ENCODE measurements around the gene SCGB3A1. TPM values are rescaled to one million over a fixed set of nuclear protein-coding genes. Genes with fewer than 3 reads are reported as not detected.

The SCGB3A1 gene, protein sequence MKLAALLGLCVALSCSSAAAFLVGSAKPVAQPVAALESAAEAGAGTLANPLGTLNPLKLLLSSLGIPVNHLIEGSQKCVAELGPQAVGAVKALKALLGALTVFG
- total RNA-seq, result 1 to 10 TPM in 6 of 9 donors, not detected in 3; 1.2 to 2.0 (median 1.4) TPM
- 10 to 100 TPM in 1 of 3 donors, 1 to 10 TPM in 1, not detected in 1; 1.8 to 10.4 TPM for polyA plus RNA-seq
- long read RNA-seq, donor 1, partial matches to known transcripts, result 0 of 1 reads
- long read RNA-seq, donor 1, other reads (novel, unspliced or antisense), result 0 of 1 reads
- long read RNA-seq, donor 2, result 0 reads
- long read RNA-seq, donor 3, result 0 reads
- long read RNA-seq, donor 4, partial matches to known transcripts, result 0 of 2 reads
- long read RNA-seq, donor 4, other reads (novel, unspliced or antisense), result 0 of 2 reads
- long read RNA-seq, donor 5, result 0 reads
- long read RNA-seq, donor 6, partial matches to known transcripts, result 0 of 1 reads
- long read RNA-seq, donor 6, other reads (novel, unspliced or antisense), result 0 of 1 reads
- long read RNA-seq, donor 7, result 0 reads
- long read RNA-seq, donor 8, partial matches to known transcripts, result 0 of 2 reads
- long read RNA-seq, donor 8, other reads (novel, unspliced or antisense), result 0 of 2 reads
- long read RNA-seq, donor 9, partial matches to known transcripts, result 0 of 3 reads
- long read RNA-seq, donor 9, other reads (novel, unspliced or antisense), result 0 of 3 reads
- long read RNA-seq, donor 10, result 0 reads

DNA sequence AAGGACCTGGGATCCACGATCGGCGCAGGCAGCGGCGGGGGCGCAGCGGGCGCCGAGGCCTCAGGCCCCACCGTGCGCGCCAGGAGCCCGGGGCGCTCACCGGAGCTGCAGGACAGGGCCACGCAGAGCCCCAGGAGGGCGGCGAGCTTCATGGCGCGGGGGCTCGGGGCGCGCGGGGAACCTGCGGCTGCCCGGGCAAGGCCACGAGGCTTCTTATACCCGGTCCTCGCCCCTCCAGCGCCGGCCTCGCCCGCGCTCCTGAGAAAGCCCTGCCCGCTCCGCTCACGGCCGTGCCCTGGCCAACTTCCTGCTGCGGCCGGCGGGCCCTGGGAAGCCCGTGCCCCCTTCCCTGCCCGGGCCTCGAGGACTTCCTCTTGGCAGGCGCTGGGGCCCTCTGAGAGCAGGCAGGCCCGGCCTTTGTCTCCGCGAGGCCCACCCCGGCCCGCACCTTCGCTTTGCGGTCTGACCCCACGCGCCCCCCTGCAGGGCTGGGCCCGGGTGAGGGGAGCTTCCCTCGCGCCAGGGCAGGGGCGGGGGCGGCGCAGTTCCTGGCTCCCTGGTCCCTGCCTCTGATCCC lies at the start of gene SCGB3A1:
Gene SCGB3A1, minus strand, starts transcription at position 189 of the 577 bp plus-strand sequence. Its CDS starts 37 bp downstream, at position 152.
- DNase-seq, result peak in 2 of 7 donors; percentile 17 to 27
- Histone ChIP-seq H3K27ac (no peak within 1 kb of the TSS), H3K4me3 (peak within 1 kb of the TSS in 1 of 4 donors; percentile 29), H3K9me3 (replicated peaks in 1 of 3) (no peaks in the 10 kb centered on the region), H3K27me3 (peaks cover 40% of the 10 kb centered on the region), H3K36me3 (replicated peaks in 1 of 2) (no peaks in the 10 kb centered on the region), H3K4me1 (replicated peaks in 1 of 2) (peaks cover 0 to 16% of the 10 kb centered on the region in 2 donors)
- TF ChIP-seq POLR2A (IDR thresholded peaks at IDR 0.05), result no peak
- TF ChIP-seq, protein P1, sequence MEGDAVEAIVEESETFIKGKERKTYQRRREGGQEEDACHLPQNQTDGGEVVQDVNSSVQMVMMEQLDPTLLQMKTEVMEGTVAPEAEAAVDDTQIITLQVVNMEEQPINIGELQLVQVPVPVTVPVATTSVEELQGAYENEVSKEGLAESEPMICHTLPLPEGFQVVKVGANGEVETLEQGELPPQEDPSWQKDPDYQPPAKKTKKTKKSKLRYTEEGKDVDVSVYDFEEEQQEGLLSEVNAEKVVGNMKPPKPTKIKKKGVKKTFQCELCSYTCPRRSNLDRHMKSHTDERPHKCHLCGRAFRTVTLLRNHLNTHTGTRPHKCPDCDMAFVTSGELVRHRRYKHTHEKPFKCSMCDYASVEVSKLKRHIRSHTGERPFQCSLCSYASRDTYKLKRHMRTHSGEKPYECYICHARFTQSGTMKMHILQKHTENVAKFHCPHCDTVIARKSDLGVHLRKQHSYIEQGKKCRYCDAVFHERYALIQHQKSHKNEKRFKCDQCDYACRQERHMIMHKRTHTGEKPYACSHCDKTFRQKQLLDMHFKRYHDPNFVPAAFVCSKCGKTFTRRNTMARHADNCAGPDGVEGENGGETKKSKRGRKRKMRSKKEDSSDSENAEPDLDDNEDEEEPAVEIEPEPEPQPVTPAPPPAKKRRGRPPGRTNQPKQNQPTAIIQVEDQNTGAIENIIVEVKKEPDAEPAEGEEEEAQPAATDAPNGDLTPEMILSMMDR (IDR thresholded peaks at IDR 0.05), result no peak
- intact Hi-C loops (cut with DNase I), result loop anchor here in 1 of 2 donors (10.0 kb wide), 1 partner anchor 107 kb away; no protein-coding TSS in a partner anchor
- WGBS, 4 donors, result 0 to 8% (median 2%) methylated on average over 4 to 60 of the region's 60 CpGs

DNA sequence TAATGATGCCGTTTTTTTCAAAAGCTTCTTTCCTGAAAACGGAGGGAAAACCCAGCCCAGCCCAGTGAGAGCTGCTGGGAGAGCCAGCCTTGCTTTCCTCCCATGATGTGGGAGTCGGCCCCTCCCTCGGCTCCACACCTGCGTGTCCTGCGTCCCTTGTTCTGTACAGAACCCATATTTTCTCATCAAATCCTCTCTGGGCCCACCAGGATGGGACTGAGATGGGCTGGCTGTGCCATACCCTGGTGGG lies 49.2 kb upstream of the SCGB3A1 start:
- no peak overlapping the region for H3K4me3 ChIP-seq
- peak in 1 of 7 donors; percentile 15 for DNase-seq
- H3K27ac ChIP-seq, result peak overlapping the region in 1 of 5 donors; percentile 65
- 62 to 74% (median 63%) methylated on average over 6 of the region's 6 CpGs for WGBS, 4 donors
- no peaks in the 10 kb centered on the region for H3K9me3 ChIP-seq (replicated peaks in 1 of 3)
- TF ChIP-seq, protein P1 (IDR thresholded peaks at IDR 0.05), result no peak
- TF ChIP-seq POLR2A (IDR thresholded peaks at IDR 0.05), result no peak
- intact Hi-C loops (cut with DNase I), result no loop called here
- H3K4me1 ChIP-seq (replicated peaks in 1 of 2), result no peaks in the 10 kb centered on the region
- H3K27me3 ChIP-seq, result no peaks in the 10 kb centered on the region
- H3K36me3 ChIP-seq (replicated peaks in 1 of 2), result no peaks in the 10 kb centered on the region

DNA sequence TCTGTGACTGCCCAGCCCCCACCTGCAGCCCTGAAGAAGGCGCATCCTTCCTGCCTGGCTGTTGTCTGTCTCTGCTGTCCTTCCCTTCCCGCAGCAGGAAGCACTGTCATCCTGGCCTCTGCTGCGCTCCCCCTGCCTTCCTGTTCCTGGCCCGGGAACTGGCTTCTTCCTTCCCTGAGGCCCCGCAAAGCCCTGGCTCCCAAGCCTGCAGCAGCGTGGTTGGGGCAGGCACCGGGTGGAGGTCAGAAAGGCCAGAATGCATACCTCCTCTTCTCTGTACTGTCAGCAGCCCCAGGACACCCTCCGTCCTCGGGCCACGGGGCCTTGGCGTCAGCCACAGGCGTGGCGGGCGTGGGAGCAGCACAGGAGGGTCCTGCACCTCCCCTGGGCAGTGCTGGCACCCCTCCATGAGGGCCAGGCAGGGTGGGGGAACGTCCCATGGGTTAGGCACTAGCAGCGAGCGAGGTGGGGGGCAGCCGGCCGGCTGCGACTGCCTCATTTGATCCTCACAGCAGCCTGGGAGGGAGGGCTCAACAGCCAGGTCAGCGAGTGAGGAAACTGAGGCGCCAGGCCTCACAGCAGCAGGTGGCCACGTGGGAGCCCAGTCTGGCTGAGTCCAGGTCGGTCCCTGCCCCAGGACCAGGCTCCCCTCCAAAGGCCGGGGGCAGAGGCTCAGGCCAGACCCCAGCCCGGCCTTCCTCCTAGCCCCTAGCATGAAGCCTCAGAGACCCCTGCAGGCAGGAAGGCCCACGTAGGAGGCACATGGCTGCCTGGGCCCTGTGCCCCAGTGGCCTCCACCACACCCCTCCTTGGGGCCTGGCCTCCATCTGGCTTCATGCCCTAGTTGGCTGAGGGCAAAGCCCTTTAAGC lies 48.7 kb upstream of the SCGB3A1 start:
- intact Hi-C loops (cut with DNase I), result no loop called here
- Histone ChIP-seq H3K36me3 (replicated peaks in 1 of 2) (no peaks in the 10 kb centered on the region), H3K4me1 (replicated peaks in 1 of 2) (no peaks in the 10 kb centered on the region), H3K27me3 (no peaks in the 10 kb centered on the region), H3K9me3 (replicated peaks in 1 of 3) (no peaks in the 10 kb centered on the region), H3K4me3 (no peak overlapping the region), H3K27ac (peak overlapping the region in 1 of 5 donors; percentile 65)
- peak in 6 of 7 donors; percentile 27 to 70 (median 42) for DNase-seq
- TF ChIP-seq POLR2A (IDR thresholded peaks at IDR 0.05), result no peak
- TF ChIP-seq, protein P1 (IDR thresholded peaks at IDR 0.05), result no peak
- WGBS, 4 donors, result 64 to 76% (median 71%) methylated on average over 18 to 27 of the region's 27 CpGs
